GM21619 (cell line): Measurements from ENCODE around the gene SETD1B.
A peak's percentile ranks its signal among the peaks of the same experiment; 100 is the strongest.
"Not testable (repeated sequence)": the region's sequence is repeated elsewhere in the genome, so short reads cannot be mapped to it uniquely, and the experiment has no call there.

Experiments used
- ATAC-seq: cut with Tn5 transposase; IDR thresholded peaks from one replicate; pipeline ENCODE4 v1.9.1; 2021; ENCODE audit not compliant: unreplicated experiment

The SETD1B gene

GRCh38 chr12:121779422-121779895 lies 24.4 kb upstream of the SETD1B start:
- no peak for ATAC-seq

GRCh38 chr12:121780429-121780828 lies 23.4 kb upstream of the SETD1B start:
- ATAC-seq, result no peak

GRCh38 chr12:121781484-121781997 lies 22.3 kb upstream of the SETD1B start:
- peak; percentile 16 for ATAC-seq

- ATAC-seq, result peak; percentile 47
Observed at GRCh38 chr12:121781998-121782979, 21.5 kb upstream of the SETD1B start.

- no peak for ATAC-seq
Observed at GRCh38 chr12:121783766-121784165, 20.0 kb upstream of the SETD1B start.

GRCh38 chr12:121784460-121784859 lies 19.3 kb upstream of the SETD1B start:
- no peak for ATAC-seq

- no peak for ATAC-seq
Observed at GRCh38 chr12:121786440-121786825, 17.4 kb upstream of the SETD1B start.

GRCh38 chr12:121787063-121788025 lies 16.5 kb upstream of the SETD1B start:
- no peak for ATAC-seq

GRCh38 chr12:121788176-121788818 lies 15.5 kb upstream of the SETD1B start:
- ATAC-seq, result no peak

GRCh38 chr12:121789233-121789781 lies 14.5 kb upstream of the SETD1B start:
- ATAC-seq, result no peak

GRCh38 chr12:121789800-121790728 lies 13.7 kb upstream of the SETD1B start:
- peak; percentile 35 for ATAC-seq

- not testable (repeated sequence) for ATAC-seq
Observed at GRCh38 chr12:121790785-121791184, 13.0 kb upstream of the SETD1B start.

- ATAC-seq, result no peak
Observed at GRCh38 chr12:121791671-121792551, 11.9 kb upstream of the SETD1B start.

- no peak for ATAC-seq
Observed at GRCh38 chr12:121792607-121793439, 11.0 kb upstream of the SETD1B start.

- ATAC-seq, result peak; percentile 19
Observed at GRCh38 chr12:121793440-121793837, 10.4 kb upstream of the SETD1B start, which contains the start of gene RHOF. Gene RHOF (minus strand): TSS chr12:121793688. CDS start chr12:121793633, 55 bp downstream.

- ATAC-seq, result peak; percentile 41
Observed at GRCh38 chr12:121793838-121794533, 9.8 kb upstream of the SETD1B start.
